Measurements from ENCODE around the gene LSG1.
A peak's percentile ranks its signal among the peaks of the same experiment; 100 is the strongest.

LSG1 gene

GRCh38 chr3:194682694-194683310 lies 10.8 kb upstream of the LSG1 start:
- Histone ChIP-seq H3K27me3 (ENCODE audit: control insufficient read depth, low read length) (peaks cover 22% of the 10 kb centered on the region), H3K4me3 (ENCODE audit: low read length) (no peak overlapping the region), H3K36me3 (ENCODE audit: control insufficient read depth, low read length) (no peaks in the 10 kb centered on the region), H3K9me3 (ENCODE audit: control insufficient read depth, insufficient read depth, low read length) (no peaks in the 10 kb centered on the region), H3K4me2 (ENCODE audit: low read length) (no peak overlapping the region), H4K20me1 (ENCODE audit: control insufficient read depth, insufficient read depth, low read depth, low read length) (no peaks in the 10 kb centered on the region), H3K27ac (ENCODE audit: low read depth, low read length) (no peak overlapping the region), H3K79me2 (ENCODE audit: control insufficient read depth, low read length) (peaks cover 11% of the 10 kb centered on the region), H3F3A (ENCODE audit: control insufficient read depth, insufficient read depth) (no peaks in the 10 kb centered on the region), H3K9me2 (replicated peaks; ENCODE audit: control insufficient read depth, low read length) (no peaks in the 10 kb centered on the region), H3K4me1 (ENCODE audit: control insufficient read depth, low read length) (peaks cover 37% of the 10 kb centered on the region)
- TF ChIP-seq EZH2phosphoT487 (IDR thresholded peaks at IDR 0.05; ENCODE audit: borderline replicate concordance, low read length): no peak
- TF ChIP-seq, protein P1, sequence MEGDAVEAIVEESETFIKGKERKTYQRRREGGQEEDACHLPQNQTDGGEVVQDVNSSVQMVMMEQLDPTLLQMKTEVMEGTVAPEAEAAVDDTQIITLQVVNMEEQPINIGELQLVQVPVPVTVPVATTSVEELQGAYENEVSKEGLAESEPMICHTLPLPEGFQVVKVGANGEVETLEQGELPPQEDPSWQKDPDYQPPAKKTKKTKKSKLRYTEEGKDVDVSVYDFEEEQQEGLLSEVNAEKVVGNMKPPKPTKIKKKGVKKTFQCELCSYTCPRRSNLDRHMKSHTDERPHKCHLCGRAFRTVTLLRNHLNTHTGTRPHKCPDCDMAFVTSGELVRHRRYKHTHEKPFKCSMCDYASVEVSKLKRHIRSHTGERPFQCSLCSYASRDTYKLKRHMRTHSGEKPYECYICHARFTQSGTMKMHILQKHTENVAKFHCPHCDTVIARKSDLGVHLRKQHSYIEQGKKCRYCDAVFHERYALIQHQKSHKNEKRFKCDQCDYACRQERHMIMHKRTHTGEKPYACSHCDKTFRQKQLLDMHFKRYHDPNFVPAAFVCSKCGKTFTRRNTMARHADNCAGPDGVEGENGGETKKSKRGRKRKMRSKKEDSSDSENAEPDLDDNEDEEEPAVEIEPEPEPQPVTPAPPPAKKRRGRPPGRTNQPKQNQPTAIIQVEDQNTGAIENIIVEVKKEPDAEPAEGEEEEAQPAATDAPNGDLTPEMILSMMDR (IDR thresholded peaks at IDR 0.05; ENCODE audit: low read depth, low read length, poor library complexity, severe bottlenecking): peak; percentile 93

GRCh38 chr3:194682189-194682693 lies 10.2 kb upstream of the LSG1 start:
- peaks cover 32% of the 10 kb centered on the region for H3K4me1 ChIP-seq (ENCODE audit: control insufficient read depth, low read length)
- no peak overlapping the region for H3K4me2 ChIP-seq (ENCODE audit: low read length)
- H3K9me3 ChIP-seq (ENCODE audit: control insufficient read depth, insufficient read depth, low read length): no peaks in the 10 kb centered on the region
- peaks cover 11% of the 10 kb centered on the region for H3K79me2 ChIP-seq (ENCODE audit: control insufficient read depth, low read length)
- no peak overlapping the region for H3K27ac ChIP-seq (ENCODE audit: low read depth, low read length)
- H3K36me3 ChIP-seq (ENCODE audit: control insufficient read depth, low read length): no peaks in the 10 kb centered on the region
- H3K9me2 ChIP-seq (replicated peaks; ENCODE audit: control insufficient read depth, low read length): no peaks in the 10 kb centered on the region
- no peaks in the 10 kb centered on the region for H3F3A ChIP-seq (ENCODE audit: control insufficient read depth, insufficient read depth)
- no peaks in the 10 kb centered on the region for H4K20me1 ChIP-seq (ENCODE audit: control insufficient read depth, insufficient read depth, low read depth, low read length)
- H3K4me3 ChIP-seq (ENCODE audit: low read length): no peak overlapping the region
- peaks cover 22% of the 10 kb centered on the region for H3K27me3 ChIP-seq (ENCODE audit: control insufficient read depth, low read length)
- TF ChIP-seq EZH2phosphoT487 (IDR thresholded peaks at IDR 0.05; ENCODE audit: borderline replicate concordance, low read length): no peak
- TF ChIP-seq, protein P1 (IDR thresholded peaks at IDR 0.05; ENCODE audit: low read depth, low read length, poor library complexity, severe bottlenecking): no peak

- Histone ChIP-seq H3K4me1 (ENCODE audit: control insufficient read depth, low read length) (peaks cover 20% of the 10 kb centered on the region), H3K36me3 (ENCODE audit: control insufficient read depth, low read length) (no peaks in the 10 kb centered on the region)
- no peak for TF ChIP-seq EZH2phosphoT487 (IDR thresholded peaks at IDR 0.05; ENCODE audit: borderline replicate concordance, low read length)
- TF ChIP-seq, protein P1 (IDR thresholded peaks at IDR 0.05; ENCODE audit: low read depth, low read length, poor library complexity, severe bottlenecking): no peak
Measured at GRCh38 chr3:194680888-194681615, 9.1 kb upstream of the LSG1 start.

More at GRCh38 chr3:194680888-194681615, 9.1 kb upstream of the LSG1 start:
- Histone ChIP-seq H3F3A (ENCODE audit: control insufficient read depth, insufficient read depth) (no peaks in the 10 kb centered on the region), H3K4me3 (ENCODE audit: low read length) (no peak overlapping the region), H3K79me2 (ENCODE audit: control insufficient read depth, low read length) (peaks cover 2% of the 10 kb centered on the region), H3K9me3 (ENCODE audit: control insufficient read depth, insufficient read depth, low read length) (no peaks in the 10 kb centered on the region), H3K27ac (ENCODE audit: low read depth, low read length) (no peak overlapping the region), H3K4me2 (ENCODE audit: low read length) (no peak overlapping the region), H3K27me3 (ENCODE audit: control insufficient read depth, low read length) (peaks cover 20% of the 10 kb centered on the region), H3K9me2 (replicated peaks; ENCODE audit: control insufficient read depth, low read length) (no peaks in the 10 kb centered on the region), H4K20me1 (ENCODE audit: control insufficient read depth, insufficient read depth, low read depth, low read length) (no peaks in the 10 kb centered on the region)

Measured in DOHH2 (cell line).